ENCODE results near the gene OR6C2. TPM values are rescaled to one million over a fixed set of nuclear protein-coding genes. Genes with fewer than 3 reads are reported as not detected.
"Not testable (repeated sequence)": the region's sequence is repeated elsewhere in the genome, so short reads cannot be mapped to it uniquely, and the experiment has no call there.

The OR6C2 gene
- polyA plus RNA-seq (ENCODE audit: insufficient read length in 3 of 3), result not detected

- no peak for DNase-seq (ENCODE audit: low read depth in 3 of 3, low spot score in 2 of 3)
Observed at GRCh38 chr12:55443776-55444175, at the start of gene OR6C2. Gene OR6C2, plus strand, starts transcription at chr12:55444076. Its CDS starts 8,138 bp downstream, at chr12:55452214.

- no peak for DNase-seq (ENCODE audit: low read depth in 3 of 3, low spot score in 2 of 3)
Observed at GRCh38 chr12:55396326-55396725, 47.5 kb upstream of the OR6C2 start.

GRCh38 chr12:55400229-55400628 is 43.6 kb upstream of the OR6C2 start, which contains the start of gene OR6C65:
Gene OR6C65, plus strand, starts transcription at chr12:55400529. Its CDS starts 0 bp downstream, at chr12:55400529.
- DNase-seq (ENCODE audit: low read depth in 3 of 3, low spot score in 2 of 3), result no peak

DNA sequence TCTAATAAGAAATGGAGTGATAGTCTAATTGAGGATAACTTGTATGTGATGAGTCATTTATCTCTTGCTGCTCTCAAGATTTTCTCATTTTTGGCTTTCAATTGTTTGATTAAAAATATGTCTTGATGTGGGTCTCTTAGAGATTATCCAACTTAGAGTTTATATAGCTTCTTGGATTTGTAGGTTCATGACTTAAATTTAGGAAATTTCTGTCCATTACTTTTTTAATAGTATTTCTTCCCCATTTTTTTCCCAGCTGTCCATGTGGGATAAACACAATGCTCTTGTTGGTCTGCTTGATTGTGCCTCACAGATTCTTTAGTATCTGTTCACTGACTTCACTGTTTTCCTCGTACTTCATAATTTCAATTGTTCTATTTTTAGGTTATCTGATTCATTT is 36.0 kb upstream of the OR6C2 start:
- DNase-seq (ENCODE audit: low read depth in 3 of 3, low spot score in 2 of 3), result no peak

DNA sequence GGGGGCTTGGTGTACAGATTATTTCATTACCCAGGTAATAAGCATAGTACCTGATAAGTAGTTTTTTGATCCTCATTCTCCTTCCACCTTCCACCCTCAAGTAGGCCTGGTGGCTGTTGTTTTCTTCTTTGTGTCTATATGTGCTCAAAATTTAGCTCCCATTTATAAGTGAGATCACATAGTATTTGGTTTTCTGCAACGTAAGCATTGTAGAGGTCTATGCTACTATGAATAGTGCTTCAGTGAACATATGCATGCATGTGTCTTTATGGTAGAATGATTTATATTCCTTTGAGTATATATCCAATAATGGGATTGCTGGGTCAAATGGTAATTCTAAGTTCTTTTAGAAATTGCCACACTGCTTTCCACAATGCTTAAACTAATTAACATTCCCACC is 34.7 kb upstream of the OR6C2 start:
- DNase-seq (ENCODE audit: low read depth in 3 of 3, low spot score in 2 of 3), result not testable (repeated sequence)

DNA sequence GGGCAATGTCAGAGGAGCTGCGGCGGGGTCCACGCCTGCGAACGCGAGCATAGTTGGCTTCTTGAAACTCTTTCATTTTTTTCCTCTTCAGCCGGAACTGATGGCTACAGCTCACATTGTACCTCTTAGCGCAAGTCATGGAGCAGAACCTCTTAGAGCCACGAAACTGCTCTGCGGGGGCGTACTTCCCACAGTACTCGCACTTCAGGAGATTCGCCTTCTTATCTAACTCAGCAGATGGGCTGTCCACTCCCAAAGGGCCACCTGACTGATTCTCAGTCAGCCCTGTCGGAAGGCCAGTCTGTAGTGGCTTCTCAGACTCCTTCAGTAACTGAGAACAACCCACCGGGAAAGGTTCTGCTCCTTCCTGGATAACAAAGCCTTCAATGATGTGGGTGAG is 31.7 kb upstream of the OR6C2 start:
- DNase-seq (ENCODE audit: low read depth in 3 of 3, low spot score in 2 of 3), result not testable (repeated sequence)

GRCh38 chr12:55413498-55414388 is 30.1 kb upstream of the OR6C2 start:
- DNase-seq (ENCODE audit: low read depth in 3 of 3, low spot score in 2 of 3), result not testable (repeated sequence)

DNA sequence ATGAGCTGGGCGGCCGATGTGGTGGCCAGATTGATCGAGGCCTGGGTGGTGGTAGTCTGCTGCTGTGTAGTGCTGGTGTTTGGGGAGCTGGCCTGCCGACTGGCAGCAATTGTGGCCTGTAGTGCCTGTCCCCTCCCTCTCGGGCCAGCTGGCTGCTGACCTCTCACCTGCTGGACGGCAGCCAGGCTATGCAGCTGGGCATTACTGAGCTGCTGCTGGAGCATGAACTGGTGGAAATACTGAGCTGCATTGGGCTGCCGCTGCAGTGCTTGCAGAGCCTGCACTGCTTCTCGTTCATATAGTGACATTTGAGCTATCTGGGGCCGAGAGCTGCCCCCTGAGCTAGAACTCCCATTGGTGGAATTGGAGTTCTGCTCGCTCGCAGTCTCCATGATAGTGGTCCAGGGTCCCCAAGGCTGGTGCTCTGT is 29.5 kb upstream of the OR6C2 start:
- DNase-seq (ENCODE audit: low read depth in 3 of 3, low spot score in 2 of 3), result not testable (repeated sequence)

DNA sequence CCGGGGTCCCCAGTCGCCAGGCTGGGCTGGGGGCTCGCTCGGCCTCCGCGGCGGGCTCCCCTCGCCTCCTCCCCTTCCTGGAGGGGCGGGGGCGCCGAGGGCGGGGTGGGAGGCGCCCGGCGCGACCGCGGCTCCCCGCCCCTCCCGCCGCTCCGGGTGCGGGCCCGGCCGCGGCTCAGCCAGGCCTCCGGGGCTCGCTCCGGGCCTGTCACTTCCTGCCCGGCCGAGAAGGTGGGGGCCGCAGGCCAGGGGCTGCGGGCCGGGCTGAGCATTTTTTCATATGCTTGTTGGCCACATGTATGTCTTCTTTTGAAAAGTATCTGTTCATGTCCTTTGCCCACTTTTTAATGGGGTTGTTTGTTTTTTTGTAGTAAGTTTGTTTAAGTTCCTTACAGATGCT is 29.0 kb upstream of the OR6C2 start:
- DNase-seq (ENCODE audit: low read depth in 3 of 3, low spot score in 2 of 3), result not testable (repeated sequence)

DNA sequence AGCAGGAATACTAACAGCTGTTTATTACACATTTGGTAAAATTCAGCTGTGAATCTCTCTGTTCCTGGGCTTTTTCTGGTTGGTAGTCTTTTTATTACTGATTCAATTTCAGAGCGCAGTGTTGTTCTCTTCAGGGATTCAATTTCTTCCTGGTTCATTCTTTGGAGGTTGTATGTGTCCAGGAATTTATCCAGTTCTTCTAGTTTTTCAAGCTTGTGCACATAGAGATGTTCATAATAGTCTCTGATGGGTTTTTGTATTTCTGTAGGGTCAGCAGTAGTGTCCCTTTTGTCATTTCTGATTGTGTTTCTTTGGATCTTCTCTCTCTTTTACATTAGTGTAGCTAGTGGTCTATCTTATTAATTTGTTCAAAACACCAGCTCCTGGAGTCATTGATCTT is 26.9 kb upstream of the OR6C2 start:
- no peak for DNase-seq (ENCODE audit: low read depth in 3 of 3, low spot score in 2 of 3)

DNA sequence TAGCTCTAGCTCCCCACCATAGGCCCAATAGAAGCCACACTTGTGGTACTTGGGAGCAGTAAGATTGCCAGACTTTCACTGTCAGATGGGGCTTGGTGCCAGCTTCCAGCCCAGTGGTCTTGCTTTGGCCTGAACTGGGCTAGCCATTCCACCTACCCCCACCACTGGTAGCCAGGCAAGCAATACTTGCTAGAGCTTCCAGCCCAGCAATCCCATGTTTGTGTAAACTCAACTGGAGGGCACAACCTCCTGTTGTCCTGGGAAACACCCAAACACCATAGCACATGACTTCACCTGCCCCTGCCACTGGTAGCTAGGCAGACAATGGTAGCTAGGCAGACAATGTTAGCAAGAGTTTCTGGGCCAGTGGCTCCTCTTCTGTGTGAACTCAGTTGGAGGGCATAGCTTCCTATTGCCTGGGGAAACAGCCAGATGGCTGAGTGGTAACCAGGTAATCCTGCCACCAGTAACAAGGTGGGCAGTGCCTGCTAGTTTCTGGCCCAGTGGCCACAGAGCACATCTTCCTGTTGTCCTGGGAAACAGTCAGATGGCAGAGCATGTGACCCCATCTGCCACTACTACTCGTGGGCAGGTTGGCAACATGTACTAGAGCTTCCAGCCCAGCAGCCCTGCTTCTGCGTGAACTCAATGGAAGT is 23.4 kb upstream of the OR6C2 start:
- DNase-seq (ENCODE audit: low read depth in 3 of 3, low spot score in 2 of 3), result no peak

GRCh38 chr12:55425954-55426353 is 17.9 kb upstream of the OR6C2 start, which contains the start of gene OR6C76:
Gene OR6C76, plus strand, starts transcription at chr12:55426254. Its CDS starts 0 bp downstream, at chr12:55426254.
- no peak for DNase-seq (ENCODE audit: low read depth in 3 of 3, low spot score in 2 of 3)

GRCh38 chr12:55428331-55429243 is 15.3 kb upstream of the OR6C2 start:
- no peak for DNase-seq (ENCODE audit: low read depth in 3 of 3, low spot score in 2 of 3)

DNA sequence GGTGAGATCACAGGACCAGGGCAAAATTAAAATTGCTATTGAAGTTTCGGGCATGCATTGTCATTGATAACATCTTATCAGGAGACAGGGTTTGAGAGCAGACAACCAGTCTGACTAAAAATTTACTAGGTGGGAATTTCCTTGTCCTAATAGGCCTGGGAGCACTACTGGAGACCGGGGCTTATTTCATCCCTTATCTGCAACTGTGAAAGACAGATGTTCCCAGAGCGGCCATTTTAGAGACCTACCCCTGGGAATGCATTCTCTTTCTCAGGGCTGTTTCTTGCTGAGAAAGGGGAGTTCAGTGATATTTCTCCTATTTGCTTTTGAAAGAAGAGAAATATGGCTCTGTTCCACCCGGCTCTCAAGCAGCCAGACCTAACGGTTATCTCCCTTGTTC is 2.6 kb upstream of the OR6C2 start:
- DNase-seq (ENCODE audit: low read depth in 3 of 3, low spot score in 2 of 3), result not testable (repeated sequence)

DNA sequence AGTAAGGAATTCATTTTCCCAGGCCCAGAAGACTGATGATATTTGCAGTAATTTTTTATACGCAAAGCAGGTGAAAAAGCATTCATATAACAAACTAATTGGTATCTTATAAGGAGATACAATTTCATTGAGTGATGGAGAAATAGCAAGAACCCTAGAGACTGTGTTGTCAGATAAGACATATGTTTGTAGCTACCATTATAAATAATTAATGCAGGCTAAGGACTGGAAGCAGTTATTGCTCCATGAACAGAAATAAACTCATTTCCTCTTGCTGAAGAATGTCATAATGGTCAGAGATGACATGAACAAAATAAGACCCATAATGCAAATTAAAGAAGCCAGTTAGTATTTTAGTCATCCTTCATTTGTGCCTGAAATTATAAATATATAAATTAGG is 1.5 kb downstream of the OR6C2 start:
- no peak for DNase-seq (ENCODE audit: low read depth in 3 of 3, low spot score in 2 of 3)

DNA sequence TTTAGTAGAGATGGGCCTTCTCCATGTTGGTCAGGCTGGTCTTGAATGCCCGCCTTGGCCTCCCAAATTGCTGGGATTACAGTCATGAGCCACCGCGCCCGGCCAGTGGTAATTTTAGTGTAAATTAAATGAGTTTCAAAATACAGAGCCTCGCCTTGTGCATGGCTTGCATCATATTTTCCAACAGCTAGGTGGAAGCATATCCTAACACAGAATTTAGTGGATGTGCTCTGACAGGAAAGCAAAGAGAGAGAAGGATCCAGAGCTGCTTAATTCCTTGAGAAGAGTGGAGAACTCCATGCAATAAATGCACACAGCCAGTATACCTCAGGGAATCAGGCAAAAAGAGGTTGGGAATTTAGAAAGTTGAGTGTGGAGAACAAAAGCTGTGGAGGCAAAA is 2.5 kb downstream of the OR6C2 start:
- no peak for DNase-seq (ENCODE audit: low read depth in 3 of 3, low spot score in 2 of 3)

DNA sequence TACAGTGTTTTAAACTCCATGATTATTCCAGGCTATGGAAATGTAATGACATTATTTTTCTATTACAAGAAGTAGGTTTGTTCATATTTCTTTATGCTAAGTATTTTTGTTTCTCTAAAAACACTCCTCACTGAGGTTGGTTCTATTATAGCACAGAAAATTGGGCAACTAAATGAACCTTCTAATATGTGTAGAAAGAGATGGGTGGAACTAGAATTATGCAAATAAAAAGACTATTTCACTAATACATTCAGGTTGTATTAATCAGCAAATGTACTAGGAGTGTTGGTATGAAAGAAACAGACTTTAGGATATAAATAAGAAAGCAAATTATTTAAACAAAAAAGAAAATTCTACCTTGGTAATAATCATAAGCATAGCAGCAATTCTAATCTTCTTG is 4.9 kb downstream of the OR6C2 start:
- no peak for DNase-seq (ENCODE audit: low read depth in 3 of 3, low spot score in 2 of 3)

DNA sequence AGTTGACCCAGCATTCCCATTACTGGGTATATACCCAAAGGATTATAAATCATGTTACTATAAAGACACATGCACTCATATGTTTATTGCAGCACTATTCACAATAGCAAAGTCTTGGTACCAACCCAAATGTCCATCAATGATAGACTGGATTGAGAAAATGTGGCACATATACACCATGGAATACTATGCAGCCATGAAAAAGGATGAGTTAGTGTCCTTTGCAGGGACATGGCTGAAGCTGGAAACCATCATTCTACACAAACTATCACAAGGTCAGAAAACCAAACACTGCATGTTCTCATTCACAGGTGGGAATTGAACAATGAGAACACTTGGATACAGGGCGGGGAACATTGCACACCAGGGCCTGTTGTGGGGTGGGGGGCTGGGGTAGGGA is 21.1 kb downstream of the OR6C2 start:
- DNase-seq (ENCODE audit: low read depth in 3 of 3, low spot score in 2 of 3), result not testable (repeated sequence)

- DNase-seq (ENCODE audit: low read depth in 3 of 3, low spot score in 2 of 3), result no peak
Observed at GRCh38 chr12:55467836-55468235, 24.0 kb downstream of the OR6C2 start.

GRCh38 chr12:55469291-55469690 is 25.4 kb downstream of the OR6C2 start:
- no peak for DNase-seq (ENCODE audit: low read depth in 3 of 3, low spot score in 2 of 3)
